ENCODE data around the gene CCDC85B. TPM values are rescaled to one million over a fixed set of nuclear protein-coding genes. Genes with fewer than 3 reads are reported as not detected.
A peak's percentile ranks its signal among the peaks of the same experiment; 100 is the strongest.

Gene CCDC85B
- total RNA-seq, 1 experiment from 2014 or later: 55.3 TPM

GRCh38 chr11:65919141-65919572, 28.7 kb downstream of the CCDC85B start, which contains the start of gene DRAP1 (continued):
- TF ChIP-seq ZSCAN18 (CRISPR knock-in tag; IDR thresholded peaks at IDR 0.05) (no peak), OVOL2 (CRISPR knock-in tag; IDR thresholded peaks at IDR 0.05; ENCODE audit: borderline replicate concordance) (no peak), ZNF232 (CRISPR knock-in tag; IDR thresholded peaks at IDR 0.05) (peak; percentile 82; the same call in 1 of the 2 replicates), AFF4 (CRISPR knock-in tag; IDR thresholded peaks at IDR 0.05; ENCODE audit: borderline replicate concordance) (no peak), FOXP1 (CRISPR knock-in tag; IDR thresholded peaks at IDR 0.05; ENCODE audit: borderline replicate concordance) (peak; percentile 40; the same call in 1 of the 2 replicates), ZMAT4 (CRISPR knock-in tag; IDR thresholded peaks at IDR 0.05) (no peak), ESRRA (CRISPR knock-in tag; IDR thresholded peaks at IDR 0.05; ENCODE audit: borderline replicate concordance) (no peak), IRF1 (CRISPR knock-in tag; IDR thresholded peaks at IDR 0.05) (0 out of 2 replicates have a peak, but pooled peaks have one; percentile 38), FOXJ3 (CRISPR knock-in tag; IDR thresholded peaks at IDR 0.05; ENCODE audit: borderline replicate concordance) (no peak), ZBTB21 (CRISPR knock-in tag; IDR thresholded peaks at IDR 0.05; ENCODE audit: borderline replicate concordance) (0 out of 2 replicates have a peak, but pooled peaks have one; percentile 23), ZNF416 (CRISPR knock-in tag; IDR thresholded peaks at IDR 0.05) (0 out of 2 replicates have a peak, but pooled peaks have one; percentile 49), SOX15 (CRISPR knock-in tag; IDR thresholded peaks at IDR 0.05) (no peak), IRF2 (CRISPR knock-in tag; IDR thresholded peaks at IDR 0.05; ENCODE audit: borderline replicate concordance, low read depth) (no peak), ETV6 (CRISPR knock-in tag; IDR thresholded peaks at IDR 0.05) (peak; percentile 90), ZNF263 (CRISPR knock-in tag; IDR thresholded peaks at IDR 0.05; ENCODE audit: low read depth) (0 out of 2 replicates have a peak, but pooled peaks have one; percentile 31), TP53 (CRISPR knock-in tag; IDR thresholded peaks at IDR 0.05) (peak; percentile 76; the same call in 1 of the 2 replicates), ZNF512 (CRISPR knock-in tag; IDR thresholded peaks at IDR 0.05; ENCODE audit: borderline replicate concordance) (no peak), TEAD1 (CRISPR knock-in tag; IDR thresholded peaks at IDR 0.05) (peak; percentile 66; the same call in 1 of the 2 replicates), CREB1 (CRISPR knock-in tag; IDR thresholded peaks at IDR 0.05) (no peak), SMAD4 (CRISPR knock-in tag; IDR thresholded peaks at IDR 0.05) (no peak; the same call in 1 of the 2 replicates), SP1 (CRISPR knock-in tag; conservative IDR thresholded peaks at IDR 0.05) (peak; percentile 99), CDX4 (CRISPR knock-in tag; IDR thresholded peaks at IDR 0.05; ENCODE audit: borderline replicate concordance) (no peak), MYBL2 (CRISPR knock-in tag; IDR thresholded peaks at IDR 0.05) (peak; percentile 27; the same call in 1 of the 2 replicates), E2F5 (CRISPR knock-in tag; IDR thresholded peaks at IDR 0.05) (peak; percentile 75), NR3C1 (CRISPR knock-in tag; conservative IDR thresholded peaks at IDR 0.05; ENCODE audit: low read depth) (no peak), ATF1 (CRISPR knock-in tag; IDR thresholded peaks at IDR 0.05) (peak; percentile 47; the same call in 1 of the 2 replicates), ZNF423 (CRISPR knock-in tag; IDR thresholded peaks at IDR 0.05) (no peak), NFATC4 (CRISPR knock-in tag; IDR thresholded peaks at IDR 0.05) (no peak), NFE2L1 (CRISPR knock-in tag; IDR thresholded peaks at IDR 0.05) (peak; percentile 49; the same call in 1 of the 2 replicates), GTF2I (CRISPR knock-in tag; conservative IDR thresholded peaks at IDR 0.05) (no peak), E2F4 (CRISPR knock-in tag; IDR thresholded peaks at IDR 0.05; ENCODE audit: borderline replicate concordance, low read depth) (no peak)
